Activated CD8-positive, alpha-beta T cell treated with anti-CD3 and anti-CD28 coated beads, Interleukin-2, amount 10 ng/mL, durations not matched to agents 7 days and 5 days (primary cell): Measurements from ENCODE around the gene SLC38A9. TPM values are rescaled to one million over a fixed set of nuclear protein-coding genes. Genes with fewer than 3 reads are reported as not detected.
"Not testable (repeated sequence)": the region's sequence is repeated elsewhere in the genome, so short reads cannot be mapped to it uniquely, and the experiment has no call there.

Experiments used
- ATAC-seq: fragments of 150-1000 bp; cut with Tn5 transposase; one replicate; pipeline ENCODE4 v1.10.0; 2021; ENCODE audit warnings: moderate library complexity
- CTCF ChIA-PET: fragments of 350-600 bp; sonication (Branson Sonifier 250); formaldehyde crosslinking; loops from one replicate; lab custom pipeline; 2021; ENCODE audit warnings: antibody characterized with exemption; lab: Charles Lee
- POLR2A ChIA-PET: fragments of 350-600 bp; sonication (Branson Sonifier 250); formaldehyde crosslinking; loops from one replicate; lab custom pipeline; 2021; ENCODE audit warnings: antibody characterized with exemption; lab: Charles Lee
- DNase-seq: peaks from one replicate; pipeline ENCODE4 v3.0.0-alpha.2; 2020
- H3K27ac Mint-ChIP-seq: one replicate; pipeline ENCODE4 v1.8.0; 2021; ENCODE audit warnings: mild to moderate bottlenecking, mixed read lengths
- H3K27me3 Mint-ChIP-seq: one replicate; pipeline ENCODE4 v1.8.0; 2021; ENCODE audit warnings: low read depth, mixed read lengths
- H3K36me3 Mint-ChIP-seq: one replicate; pipeline ENCODE4 v1.8.0; 2021; ENCODE audit warnings: low read depth, mixed read lengths
- H3K4me1 Mint-ChIP-seq: one replicate; pipeline ENCODE4 v1.8.0; 2021; ENCODE audit warnings: low read depth, mixed read lengths
- H3K4me3 Mint-ChIP-seq: one replicate; pipeline ENCODE4 v1.8.0; 2021; ENCODE audit warnings: mild to moderate bottlenecking, mixed read lengths
- H3K9me3 Mint-ChIP-seq: one replicate; pipeline ENCODE4 v1.8.0; 2022; ENCODE audit warnings: mixed read lengths; ENCODE audit not compliant: insufficient read depth
- total RNA-seq, 2 experiments: library from RNA; stranded (reverse); gene quantifications; one replicate each; pipeline ENCODE4 v1.2.3, GENCODE V29; 2021

The SLC38A9 gene
- total RNA-seq, 2 experiments from 2014 or later = 22.6 to 25.6 TPM

- H3K27me3 Mint-ChIP-seq = peaks cover 10% of the 10 kb centered on the region
- no peaks in the 10 kb centered on the region for H3K4me1 Mint-ChIP-seq
- DNase-seq (no peak), ATAC-seq (no peak)
- H3K9me3 Mint-ChIP-seq = no peaks in the 10 kb centered on the region
- POLR2A ChIA-PET = no interaction called here
- no peak overlapping the region for H3K4me3 Mint-ChIP-seq
- H3K27ac Mint-ChIP-seq = no peak overlapping the region
- CTCF ChIA-PET = no interaction called here
- no peaks in the 10 kb centered on the region for H3K36me3 Mint-ChIP-seq
Measured at GRCh38 chr5:55731848-55732247, 19.7 kb upstream of the SLC38A9 start.

GRCh38 chr5:55724281-55724680 is 12.2 kb upstream of the SLC38A9 start:
- H3K4me1 Mint-ChIP-seq = no peaks in the 10 kb centered on the region
- no peak overlapping the region for H3K4me3 Mint-ChIP-seq
- ATAC-seq = no peak
- ChIA-PET POLR2A (no interaction called here), CTCF (no interaction called here)
- H3K27ac Mint-ChIP-seq = no peak overlapping the region
- peaks cover 6% of the 10 kb centered on the region for H3K27me3 Mint-ChIP-seq
- H3K36me3 Mint-ChIP-seq = no peaks in the 10 kb centered on the region
- no peak for DNase-seq
- H3K9me3 Mint-ChIP-seq = no peaks in the 10 kb centered on the region

GRCh38 chr5:55720188-55720703 is 8.1 kb upstream of the SLC38A9 start:
- Mint-ChIP-seq H3K9me3 (peaks cover 5% of the 10 kb centered on the region), H3K27ac (no peak overlapping the region), H3K4me3 (no peak overlapping the region), H3K36me3 (no peaks in the 10 kb centered on the region), H3K27me3 (peaks cover 15% of the 10 kb centered on the region), H3K4me1 (no peaks in the 10 kb centered on the region)
- ATAC-seq (no peak), DNase-seq (no peak)
- ChIA-PET POLR2A (no interaction called here), CTCF (no interaction called here)

- H3K36me3 Mint-ChIP-seq, H3K27ac Mint-ChIP-seq, ATAC-seq, H3K4me3 Mint-ChIP-seq, POLR2A ChIA-PET, CTCF ChIA-PET, H3K9me3 Mint-ChIP-seq, H3K4me1 Mint-ChIP-seq, DNase-seq: not testable (repeated sequence)
- peaks cover 17% of the 10 kb centered on the region for H3K27me3 Mint-ChIP-seq
Measured at GRCh38 chr5:55719026-55719425, 6.9 kb upstream of the SLC38A9 start.

- peaks cover 18% of the 10 kb centered on the region for H3K4me1 Mint-ChIP-seq
- H3K36me3 Mint-ChIP-seq = no peaks in the 10 kb centered on the region
- ChIA-PET POLR2A (no interaction called here), CTCF (no interaction called here)
- no peak overlapping the region for H3K27ac Mint-ChIP-seq
- H3K4me3 Mint-ChIP-seq = no peak overlapping the region
- DNase-seq (no peak), ATAC-seq (no peak)
- peaks cover 15% of the 10 kb centered on the region for H3K27me3 Mint-ChIP-seq
- peaks cover 5% of the 10 kb centered on the region for H3K9me3 Mint-ChIP-seq
Measured at GRCh38 chr5:55715519-55716078, 3.5 kb upstream of the SLC38A9 start.

- Mint-ChIP-seq H3K9me3 (peaks cover 5% of the 10 kb centered on the region), H3K4me3 (no peak overlapping the region), H3K27me3 (peaks cover 15% of the 10 kb centered on the region), H3K36me3 (peaks cover 4% of the 10 kb centered on the region), H3K4me1 (peaks cover 21% of the 10 kb centered on the region), H3K27ac (no peak overlapping the region)
- POLR2A ChIA-PET = no interaction called here
- ATAC-seq = no peak
- no peak for DNase-seq
- CTCF ChIA-PET = no interaction called here
Measured at GRCh38 chr5:55714749-55715148, 2.6 kb upstream of the SLC38A9 start.

GRCh38 chr5:55714339-55714738 is 2.2 kb upstream of the SLC38A9 start:
- Mint-ChIP-seq H3K9me3 (peaks cover 5% of the 10 kb centered on the region), H3K36me3 (peaks cover 4% of the 10 kb centered on the region), H3K4me1 (peaks cover 21% of the 10 kb centered on the region), H3K27me3 (peaks cover 15% of the 10 kb centered on the region), H3K4me3 (no peak overlapping the region), H3K27ac (no peak overlapping the region)
- ATAC-seq (no peak), DNase-seq (no peak)
- ChIA-PET CTCF (interaction anchor here (1.4 kb wide), 1 partner anchor 223 kb away, joined by 4 read pairs; no protein-coding TSS in a partner anchor), POLR2A (no interaction called here)

GRCh38 chr5:55713871-55714270 is 1.7 kb upstream of the SLC38A9 start:
- peaks cover 5% of the 10 kb centered on the region for H3K9me3 Mint-ChIP-seq
- peaks cover 13% of the 10 kb centered on the region for H3K27me3 Mint-ChIP-seq
- POLR2A ChIA-PET = no interaction called here
- CTCF ChIA-PET = interaction anchor here (1.0 to 1.4 kb wide), 2 partner anchors 207 to 223 kb away, joined by 3 to 4 read pairs; no protein-coding TSS in a partner anchor
- H3K4me1 Mint-ChIP-seq = peaks cover 24% of the 10 kb centered on the region
- ATAC-seq = no peak
- peaks cover 7% of the 10 kb centered on the region for H3K36me3 Mint-ChIP-seq
- no peak for DNase-seq
- no peak overlapping the region for H3K27ac Mint-ChIP-seq
- no peak overlapping the region for H3K4me3 Mint-ChIP-seq

- POLR2A ChIA-PET = interaction anchor here (0.8 kb wide), 1 partner anchor 10 kb away, joined by 3 read pairs; no protein-coding TSS in a partner anchor
- H3K4me3 Mint-ChIP-seq = peak overlapping the region; percentile 99
- H3K27ac Mint-ChIP-seq = peak overlapping the region; percentile 88
- peak; percentile 23 for DNase-seq
- H3K36me3 Mint-ChIP-seq = peaks cover 10% of the 10 kb centered on the region
- H3K9me3 Mint-ChIP-seq = no peaks in the 10 kb centered on the region
- no peak for ATAC-seq
- H3K4me1 Mint-ChIP-seq = peaks cover 26% of the 10 kb centered on the region
- H3K27me3 Mint-ChIP-seq = peaks cover 9% of the 10 kb centered on the region
- CTCF ChIA-PET = interaction anchor here (1.0 to 1.6 kb wide), 2 partner anchors 309 to 369 kb away, joined by 3 to 4 read pairs; no protein-coding TSS in a partner anchor
Measured at GRCh38 chr5:55711507-55712022, 559 bp downstream of the SLC38A9 start.

- ChIA-PET CTCF (interaction anchor here (1.5 kb wide), 1 partner anchor 17 kb away, joined by 6 read pairs; no protein-coding TSS in a partner anchor), POLR2A (no interaction called here)
- H3K9me3 Mint-ChIP-seq = no peaks in the 10 kb centered on the region
- H3K27me3 Mint-ChIP-seq = no peaks in the 10 kb centered on the region
- peaks cover 16% of the 10 kb centered on the region for H3K36me3 Mint-ChIP-seq
- H3K4me3 Mint-ChIP-seq = no peak overlapping the region
- no peak for DNase-seq
- peaks cover 26% of the 10 kb centered on the region for H3K4me1 Mint-ChIP-seq
- ATAC-seq = no peak
- no peak overlapping the region for H3K27ac Mint-ChIP-seq
Measured at GRCh38 chr5:55708732-55709131, 3.4 kb downstream of the SLC38A9 start.

- no peak overlapping the region for H3K4me3 Mint-ChIP-seq
- no peaks in the 10 kb centered on the region for H3K27me3 Mint-ChIP-seq
- POLR2A ChIA-PET = interaction anchor here (0.6 kb wide), 1 partner anchor 58 kb away, joined by 4 read pairs; no protein-coding TSS in a partner anchor
- peaks cover 26% of the 10 kb centered on the region for H3K36me3 Mint-ChIP-seq
- ATAC-seq (no peak), DNase-seq (no peak)
- no peak overlapping the region for H3K27ac Mint-ChIP-seq
- peaks cover 14% of the 10 kb centered on the region for H3K4me1 Mint-ChIP-seq
- no peaks in the 10 kb centered on the region for H3K9me3 Mint-ChIP-seq
- CTCF ChIA-PET = interaction anchor here (1.2 kb wide), 1 partner anchor 364 kb away, joined by 4 read pairs; no protein-coding TSS in a partner anchor
Measured at GRCh38 chr5:55706230-55706629, 5.9 kb downstream of the SLC38A9 start.
